Activated CD4-positive, alpha-beta T cell treated with anti-CD3 and anti-CD28 coated beads for 1 hour (primary cell): ENCODE measurements around the gene PEX1.
"Not testable (repeated sequence)": the region's sequence is repeated elsewhere in the genome, so short reads cannot be mapped to it uniquely, and the experiment has no call there.

Experiments used
- DNase-seq: peaks from one replicate; pipeline ENCODE4 v3.0.0-alpha.2; 2020

The PEX1 gene

GRCh38 chr7:92503767-92504166, 24.6 kb downstream of the PEX1 start:
- no peak for DNase-seq

GRCh38 chr7:92498557-92498956, 29.8 kb downstream of the PEX1 start:
- DNase-seq, result no peak

DNA sequence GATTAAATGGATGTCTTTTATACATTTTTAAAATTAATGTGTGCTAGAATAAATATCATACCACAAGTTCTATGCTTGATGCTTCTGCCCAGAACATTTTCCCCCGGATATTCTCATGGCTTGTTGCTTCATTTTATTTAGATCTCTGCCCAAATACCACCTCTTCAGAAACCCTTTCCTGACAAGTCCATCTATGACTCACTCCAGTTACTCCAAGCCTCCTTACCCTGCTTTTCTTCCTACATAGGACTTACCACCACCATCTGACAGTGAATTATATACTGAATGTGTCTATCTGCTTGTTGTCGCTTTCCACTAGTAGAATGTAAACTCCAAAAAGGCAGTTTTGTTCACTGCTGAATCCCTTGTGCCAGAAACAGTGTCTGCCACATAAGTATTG, 31.4 kb downstream of the PEX1 start:
- DNase-seq, result no peak

DNA sequence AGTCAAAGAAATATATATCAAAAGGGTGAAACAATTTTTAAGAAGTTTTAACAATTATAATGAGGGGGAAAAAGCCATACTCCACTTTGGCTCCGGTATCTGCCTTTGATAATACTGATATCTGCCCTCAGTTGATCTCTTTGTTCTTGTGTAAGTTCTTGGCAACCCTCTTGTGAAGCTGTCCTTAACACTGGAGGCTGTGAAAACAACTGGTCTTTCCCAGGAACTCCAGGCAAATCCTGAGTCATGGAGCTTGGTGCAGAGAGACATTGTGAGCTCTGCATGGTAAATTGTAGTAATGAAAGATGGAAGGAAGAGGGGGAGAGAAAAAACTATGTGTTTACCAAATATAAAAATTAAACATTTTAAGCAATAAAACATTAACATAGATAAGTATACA, 38.7 kb downstream of the PEX1 start:
- DNase-seq, result no peak

- no peak for DNase-seq
Measured at GRCh38 chr7:92487804-92488203, 40.5 kb downstream of the PEX1 start.

- DNase-seq, result no peak
Measured at GRCh38 chr7:92485974-92486373, 42.3 kb downstream of the PEX1 start.

DNA sequence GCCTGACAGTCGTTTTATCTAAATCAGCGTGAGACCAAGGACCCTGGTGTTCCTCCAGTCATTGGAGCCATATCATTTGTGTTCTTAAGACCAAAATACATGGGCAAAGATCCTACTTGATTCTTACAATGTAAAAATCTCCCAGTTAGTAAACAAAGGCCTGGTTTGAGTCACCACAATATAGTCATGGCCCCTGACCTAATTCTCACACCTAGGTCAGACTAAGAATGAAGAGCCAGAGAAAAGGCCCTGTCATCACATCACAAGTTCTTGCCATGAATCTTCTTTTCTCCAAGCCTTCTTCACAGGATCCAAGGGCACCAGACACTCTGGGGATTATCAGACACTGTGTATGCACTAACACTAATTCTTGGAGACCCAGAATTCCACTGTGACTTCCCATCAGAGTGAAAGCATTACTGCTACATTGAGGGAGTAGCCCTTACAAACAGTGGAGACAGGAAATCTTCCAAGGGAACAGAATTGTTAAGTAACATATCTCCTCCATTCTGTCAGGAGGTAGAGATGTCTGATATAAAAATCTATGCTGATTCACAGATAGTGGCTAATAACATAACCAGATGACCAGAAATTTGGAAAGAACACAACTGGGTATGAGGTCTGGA, 42.9 kb downstream of the PEX1 start:
- no peak for DNase-seq

DNA sequence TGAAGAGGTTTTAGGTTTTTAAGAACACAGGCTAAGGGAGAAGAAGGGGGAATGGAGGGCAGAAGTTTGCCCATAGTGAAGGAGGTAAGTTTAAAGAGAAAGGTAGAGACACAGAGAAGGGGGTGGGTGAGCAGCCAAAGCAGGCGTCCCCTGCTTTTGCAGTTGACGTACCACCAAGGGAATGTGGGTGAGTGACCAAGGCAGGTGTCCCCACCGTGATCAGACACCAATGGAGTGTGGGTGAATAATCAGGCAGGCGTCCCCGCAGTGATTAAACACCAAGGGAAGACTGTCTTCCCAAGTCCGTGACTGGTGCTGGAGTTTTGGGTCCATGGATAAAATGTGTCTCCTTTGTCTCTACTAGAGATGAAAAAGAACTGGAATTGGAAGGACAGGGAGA, 44.1 kb downstream of the PEX1 start:
- DNase-seq, result not testable (repeated sequence)

DNA sequence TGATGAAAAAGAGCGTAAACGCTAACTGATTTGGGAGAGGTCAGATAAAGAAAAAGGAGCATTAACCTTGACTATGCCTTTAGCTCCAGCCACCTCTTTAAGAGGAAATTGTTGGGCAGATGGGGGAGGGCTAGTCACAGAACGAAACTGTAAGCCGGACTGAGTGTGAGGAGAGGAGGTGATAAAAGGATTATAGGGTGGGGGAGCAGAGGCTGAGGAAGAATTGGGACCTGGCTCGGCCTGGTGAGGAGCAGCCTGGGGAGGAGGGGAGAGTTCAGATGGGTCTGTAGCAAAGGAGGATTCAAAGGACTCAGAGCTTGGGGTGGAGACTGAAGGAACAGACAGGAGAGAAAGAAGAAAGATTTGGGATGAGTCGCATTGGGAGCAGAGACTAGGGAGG, 44.7 kb downstream of the PEX1 start:
- DNase-seq, result not testable (repeated sequence)

DNA sequence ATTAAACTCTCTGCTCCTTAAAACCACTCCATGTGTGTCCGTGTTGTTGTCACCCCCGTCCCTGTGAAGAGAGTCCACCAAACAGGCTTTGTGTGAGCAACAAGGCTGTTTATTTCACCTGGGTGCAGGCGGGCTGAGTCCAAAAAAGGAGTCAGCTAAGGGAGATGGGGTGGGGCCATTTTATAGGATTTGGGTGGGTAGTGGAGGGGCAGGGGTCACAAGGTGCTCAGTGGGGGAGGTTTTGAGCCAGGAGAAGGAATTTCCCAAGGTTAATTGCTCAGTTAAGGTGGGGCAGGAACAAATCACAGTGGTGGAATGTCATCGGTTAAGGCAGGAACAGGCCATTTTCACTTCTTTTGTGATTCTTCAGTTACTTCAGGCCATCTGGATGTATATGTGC, 49.2 kb downstream of the PEX1 start:
- not testable (repeated sequence) for DNase-seq

- no peak for DNase-seq
Measured at GRCh38 chr7:92478711-92479110, 49.6 kb downstream of the PEX1 start.

- no peak for DNase-seq
Measured at GRCh38 chr7:92478095-92478494, 50.2 kb downstream of the PEX1 start.

GRCh38 chr7:92477681-92478080, 50.6 kb downstream of the PEX1 start, which contains the start of gene ERVW-1:
TSS of gene ERVW-1 (minus strand) at chr7:92477946. CDS start at chr7:92470381, 7,565 bp downstream.
- DNase-seq, result not testable (repeated sequence)

DNA sequence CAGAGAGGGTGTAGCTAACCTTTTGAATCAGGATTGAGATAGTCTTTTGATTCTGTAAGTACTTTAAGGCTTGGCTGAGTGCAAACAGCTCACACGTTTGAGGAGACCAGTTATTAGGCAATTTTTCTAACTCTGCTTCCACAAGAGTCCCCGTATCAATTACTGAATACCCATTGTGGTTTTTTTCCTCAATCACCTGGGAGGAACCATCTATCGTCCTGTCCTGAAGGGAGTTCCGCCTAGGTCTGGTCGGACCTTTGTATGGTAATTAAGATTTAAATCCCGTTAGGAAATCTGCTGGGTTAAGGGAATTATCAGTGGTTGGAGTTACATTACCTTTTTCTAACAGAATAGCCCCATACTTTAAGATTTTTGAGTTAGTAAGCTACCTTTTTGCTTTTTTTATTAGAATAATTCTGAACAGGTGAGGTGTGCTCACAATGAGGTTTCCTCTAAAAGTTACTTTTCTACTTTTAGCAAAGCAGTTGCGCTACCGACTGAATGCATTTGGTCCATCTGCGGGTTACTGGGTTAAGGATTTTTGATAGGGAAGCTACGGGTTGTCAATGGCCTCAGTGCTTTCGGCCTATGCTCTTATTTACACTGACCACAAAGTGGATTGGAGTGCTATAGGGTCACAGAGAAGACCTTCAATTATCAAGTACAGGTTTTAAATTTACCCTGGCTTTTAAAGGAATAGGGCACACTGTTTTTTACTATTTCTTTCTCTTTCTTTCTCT, 52.3 kb downstream of the PEX1 start:
- DNase-seq, result not testable (repeated sequence)

DNA sequence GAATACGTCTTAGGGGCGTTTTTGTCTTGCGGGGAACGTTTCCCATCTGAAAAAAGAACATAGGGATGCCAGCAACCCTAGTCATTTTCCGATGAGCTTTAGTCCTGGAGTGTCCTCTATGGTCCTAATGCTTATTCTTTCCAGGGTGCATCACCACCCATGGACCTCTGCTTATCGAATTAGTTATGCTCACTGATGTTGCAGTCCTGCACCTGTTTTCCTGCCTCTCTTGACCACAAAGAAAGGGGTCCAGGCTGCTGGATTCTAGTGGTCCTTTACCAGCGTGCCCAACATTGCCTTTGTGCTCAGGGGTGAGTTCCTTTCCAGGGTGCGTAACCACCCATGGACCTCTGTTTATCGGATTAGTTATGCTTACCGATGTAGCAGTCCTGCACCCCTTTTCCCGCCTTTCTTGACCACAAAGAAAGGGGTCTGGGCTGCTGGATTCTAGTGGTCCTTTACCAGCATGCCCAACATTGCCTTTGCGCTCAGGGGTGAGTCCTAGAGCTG, 53.0 kb downstream of the PEX1 start:
- DNase-seq, result not testable (repeated sequence)

GRCh38 chr7:92473989-92474388, 54.3 kb downstream of the PEX1 start:
- DNase-seq, result not testable (repeated sequence)

- DNase-seq, result not testable (repeated sequence)
Measured at GRCh38 chr7:92468589-92468988, 59.7 kb downstream of the PEX1 start.

GRCh38 chr7:92466682-92467081, 61.6 kb downstream of the PEX1 start:
- no peak for DNase-seq

DNA sequence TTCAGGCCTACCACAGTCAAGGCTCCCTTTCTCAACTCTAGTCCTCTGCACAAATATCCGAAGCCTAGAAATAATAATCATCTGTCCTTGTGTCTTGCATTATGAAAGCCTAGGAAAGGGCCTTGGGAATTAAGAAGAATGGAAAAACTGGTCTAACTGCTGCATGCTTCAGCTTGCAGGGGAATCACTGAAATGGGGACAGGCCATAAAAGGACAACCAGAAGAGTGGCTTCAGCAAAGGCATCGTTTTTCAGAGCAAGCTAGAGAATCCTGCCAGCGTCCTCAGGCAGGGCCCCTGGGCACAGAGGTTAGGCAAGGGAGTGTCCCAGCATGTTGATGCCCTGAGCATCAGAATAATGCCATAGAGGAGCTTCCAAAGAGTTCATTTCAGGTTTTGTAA, 63.8 kb downstream of the PEX1 start:
- no peak for DNase-seq

GRCh38 chr7:92462560-92462959, 65.8 kb downstream of the PEX1 start:
- no peak for DNase-seq

DNA sequence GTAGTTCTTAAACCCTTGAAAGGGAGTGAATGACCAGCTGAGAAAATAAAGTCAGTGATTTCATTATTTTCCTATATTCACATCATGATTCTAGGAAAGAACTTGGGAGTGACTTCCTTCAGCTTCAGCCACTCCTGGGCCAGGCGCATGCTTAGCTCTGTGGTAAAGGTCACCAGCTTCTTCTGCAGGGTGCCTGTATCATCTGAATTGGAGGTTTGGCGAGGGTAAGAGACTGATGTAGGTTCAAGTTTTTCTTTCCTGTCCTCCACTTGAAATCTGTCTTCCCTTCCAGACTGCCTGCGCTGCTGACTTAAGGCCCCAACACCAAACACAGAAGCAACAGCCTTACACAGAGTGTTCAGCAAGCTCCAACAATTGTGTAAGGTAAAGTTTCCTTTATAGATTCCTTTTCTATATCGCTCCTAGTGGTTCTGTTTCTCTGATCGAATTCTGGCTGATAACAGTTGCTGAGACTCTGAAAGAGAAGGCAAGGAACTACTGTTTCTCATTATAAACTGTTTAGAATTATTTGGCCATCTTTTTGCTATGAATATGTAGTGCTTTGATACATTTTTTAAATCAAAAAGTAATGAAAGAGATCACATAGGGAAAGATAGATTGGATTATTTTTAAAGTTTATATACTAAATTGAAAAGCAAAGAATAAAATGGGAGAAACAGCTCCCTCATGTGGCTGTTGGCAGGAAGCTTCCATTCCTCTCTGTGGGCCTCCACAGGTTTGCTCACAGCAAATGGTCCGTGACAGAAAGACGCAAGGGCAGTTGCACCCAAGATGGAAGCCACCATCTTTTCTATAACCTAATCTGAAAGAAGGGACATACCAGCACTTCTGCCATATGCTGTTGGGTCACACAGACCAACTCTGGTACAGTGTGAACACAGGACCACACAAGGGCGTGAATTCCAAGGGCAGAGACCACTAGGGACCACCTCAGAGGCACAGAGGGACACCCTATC, 67.0 kb downstream of the PEX1 start:
- DNase-seq, result no peak

GRCh38 chr7:92460510-92460909, 67.8 kb downstream of the PEX1 start:
- DNase-seq, result no peak

- no peak for DNase-seq
Measured at GRCh38 chr7:92460109-92460508, 68.2 kb downstream of the PEX1 start.
